Dermis microvascular lymphatic vessel endothelial cell (primary cell): ENCODE measurements around the gene ZC3H12D. TPM values are rescaled to one million over a fixed set of nuclear protein-coding genes. Genes with fewer than 3 reads are reported as not detected.

Source experiments
- DNase-seq, 2 donors: peaks; one replicate each; pipeline versions ENCODE4 v3.0.0 to v3.0.0-alpha.2; 2010; ENCODE audit warnings: low read depth in 2 of 2
- total RNA-seq: library from RNA; depleted of rRNA; stranded (reverse); fragments of >200 nt; gene quantifications from 2 replicates; pipeline ENCODE4 v1.2.1, GENCODE V29; 2014

The ZC3H12D gene
- total RNA-seq, 1 donor from 2014 or later: under 0.01 TPM

DNA sequence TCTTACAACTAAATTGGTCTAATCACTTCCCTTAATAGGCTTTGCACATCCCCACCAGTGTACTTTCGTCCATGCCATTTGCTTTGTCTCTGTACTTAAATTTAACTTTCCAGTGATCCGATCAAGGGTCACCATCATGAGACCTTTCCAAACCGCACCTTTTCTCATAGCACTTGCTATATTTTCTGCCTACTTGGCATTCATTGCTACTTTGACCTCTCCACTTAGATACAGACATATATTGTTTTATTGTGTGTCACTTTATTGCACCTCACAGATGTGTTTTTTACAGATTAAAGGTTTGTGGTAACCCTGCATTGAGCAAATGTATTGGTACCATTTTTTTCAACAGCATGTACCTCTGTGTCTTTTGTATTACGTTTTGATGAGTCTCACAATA lies 70.0 kb downstream of the ZC3H12D start:
- DNase-seq: no peak

DNA sequence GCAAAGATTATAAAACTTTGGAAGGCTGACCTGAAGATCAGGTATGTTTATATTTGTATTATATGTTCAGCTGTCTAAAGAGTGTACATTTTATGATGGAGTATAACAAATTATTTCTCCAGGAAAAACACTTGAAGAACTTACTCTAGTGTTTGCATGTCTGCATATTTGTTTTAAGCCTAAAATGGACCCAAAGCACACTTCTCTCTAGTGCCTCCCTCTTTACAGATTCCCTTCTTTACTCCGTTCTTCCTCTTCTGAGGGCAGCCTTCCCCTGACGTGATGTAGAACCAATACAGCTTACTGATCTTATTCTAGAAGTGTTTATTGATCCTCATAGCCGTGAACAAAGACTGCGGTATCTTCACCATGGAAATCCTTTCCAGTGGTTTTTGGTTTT lies 70.8 kb downstream of the ZC3H12D start:
- DNase-seq: no peak

GRCh38 chr6:149410557-149410956 lies 74.3 kb downstream of the ZC3H12D start:
- no peak for DNase-seq

DNA sequence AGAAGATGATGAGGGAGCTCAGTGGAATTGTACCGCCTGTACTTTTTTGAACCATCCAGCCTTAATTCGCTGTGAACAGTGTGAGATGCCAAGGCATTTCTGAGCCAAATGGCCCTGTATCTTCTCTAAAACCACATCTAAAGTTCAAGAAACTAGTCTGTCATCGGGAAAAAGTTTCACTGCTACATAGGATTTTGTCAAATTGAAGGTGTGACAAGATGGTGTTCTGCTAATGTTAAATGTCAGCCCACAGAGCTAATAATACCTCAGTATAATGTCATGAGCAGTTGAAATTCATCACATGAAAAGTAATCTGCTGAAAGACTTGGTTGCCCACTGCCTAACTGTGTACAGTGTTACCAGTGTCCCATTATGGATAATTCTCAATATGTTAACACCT lies 75.2 kb downstream of the ZC3H12D start:
- DNase-seq: no peak

GRCh38 chr6:149405823-149406765 lies 78.7 kb downstream of the ZC3H12D start:
- DNase-seq: no peak

GRCh38 chr6:149403534-149403933 lies 81.3 kb downstream of the ZC3H12D start:
- DNase-seq: no peak

DNA sequence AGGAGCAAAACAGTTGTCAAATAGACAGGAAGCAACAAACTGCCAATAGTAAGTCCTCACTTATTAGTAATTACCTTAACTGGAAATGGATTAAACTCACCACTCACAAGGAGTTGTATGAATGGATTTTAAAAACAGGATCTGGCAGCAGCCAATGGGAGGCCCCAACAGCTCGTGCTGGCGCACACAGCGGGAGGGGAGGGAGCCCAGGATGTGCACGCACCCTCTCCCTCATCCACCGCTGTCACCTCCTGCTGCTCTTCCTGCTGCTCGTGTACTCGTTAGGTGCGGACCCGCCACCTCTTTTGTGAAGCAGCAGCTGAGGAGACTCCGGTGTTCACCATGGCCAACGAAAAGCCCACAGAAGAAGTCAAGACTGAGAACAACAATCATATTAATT lies 84.8 kb downstream of the ZC3H12D start, which contains the start of gene SUMO4:
Gene SUMO4 (plus strand): TSS at position 213 of the 400 bp plus-strand sequence. CDS start 130 bp downstream, at position 343.
- no peak for DNase-seq

GRCh38 chr6:149397384-149397783 lies 87.4 kb downstream of the ZC3H12D start:
- DNase-seq: no peak

Other genes with a start within 250 kb of the ZC3H12D start
- 11.4 and 19.0 TPM in 2 replicates for gene TAB2, start 167.3 kb downstream of the ZC3H12D start, total RNA-seq
- 0.26 and 1.0 TPM in 2 replicates for gene SUMO4, start 84.8 kb downstream of the ZC3H12D start, total RNA-seq
- gene PPIL4, start 61.0 kb upstream of the ZC3H12D start, total RNA-seq: 18.6 and 18.9 TPM in 2 replicates
- 35.8 and 39.1 TPM in 2 replicates for gene GINM1, start 81.4 kb upstream of the ZC3H12D start, total RNA-seq
- 13.9 and 16.7 TPM in 2 replicates for gene KATNA1, start 163.7 kb upstream of the ZC3H12D start, total RNA-seq
- gene LATS1, start 233.1 kb upstream of the ZC3H12D start, total RNA-seq: 5.5 and 8.2 TPM in 2 replicates